Uterus (tissue), 4 donors: ENCODE results near the gene DCANP1. TPM values are rescaled to one million over a fixed set of nuclear protein-coding genes. Genes with fewer than 3 reads are reported as not detected.

Source experiments
- DNase-seq, 2 donors: peaks; one replicate each; pipeline ENCODE4 v3.0.0-alpha.2; 2019 to 2020
- H3K27ac ChIP-seq, 2 donors: fragments of 200-600 bp; sonication (generic); 1 replicate in 1 of 2; 2 replicates in 1 of 2; pipeline ENCODE4 v1.5.1; 2016 to 2018
- H3K27me3 ChIP-seq, 2 donors: fragments of 200-600 bp; sonication (generic); one replicate each; pipeline ENCODE4 v1.5.1; 2018 to 2019; ENCODE audit warnings: control low read depth in 1 of 2
- H3K36me3 ChIP-seq, 2 donors: fragments of 200-600 bp; sonication (generic); one replicate each; pipeline ENCODE4 v1.5.1; 2019; ENCODE audit warnings: control low read depth in 1 of 2
- H3K4me1 ChIP-seq, 2 donors: fragments of 200-600 bp; sonication (generic); one replicate each; pipeline ENCODE4 v1.5.1; 2018 to 2019; ENCODE audit warnings: control low read depth in 1 of 2
- H3K4me3 ChIP-seq, 2 donors: fragments of 200-600 bp; sonication (generic); 1 replicate in 1 of 2; 2 replicates in 1 of 2; pipeline ENCODE4 v1.5.1; 2018 to 2019; ENCODE audit warnings: mild to moderate bottlenecking in 1 of 2
- H3K9me3 ChIP-seq, 2 donors: fragments of 200-600 bp; sonication (generic); one replicate each; pipeline ENCODE4 v1.5.1; 2019; ENCODE audit warnings: control low read depth in 1 of 2
- CTCF ChIP-seq, 4 experiments: fragments of 200-600 bp in 2 of 4; fragments of 450-650 bp in 2 of 4; sonication (generic) in 2 of 4; IDR thresholded peaks; one replicate each; pipeline ENCODE4 v1.5.1; 2016 to 2019; ENCODE audit warnings: antibody characterized with exemption in 4 of 4, mild to moderate bottlenecking in 2 of 4, moderate library complexity in 1 of 4
- POLR2A ChIP-seq, 2 donors: fragments of 450-650 bp; IDR thresholded peaks; one replicate each; pipeline ENCODE4 v1.6.1; 2016; ENCODE audit warnings: antibody characterized with exemption in 2 of 2, mild to moderate bottlenecking in 1 of 2, moderate library complexity in 1 of 2
- intact Hi-C: fragments of 100-400 bp; cut with DNase I; formaldehyde crosslinking; loops from one replicate; pipeline ENCODE4 v1.15.1; 2023; ENCODE audit warnings: low total_unique reads
- total RNA-seq, 4 donors: library from RNA; depleted of rRNA in 3 of 4; stranded (reverse); fragments of >200 nt in 3 of 4; gene quantifications; one replicate each; pipeline versions ENCODE4 v1.1.0 to v1.2.4, GENCODE V29; 2014 to 2023
- donor health status: DM: yes; HTN: yes; CAD: no.

The DCANP1 gene
- total RNA-seq, 4 donors from 2014 or later: not detected

DNA sequence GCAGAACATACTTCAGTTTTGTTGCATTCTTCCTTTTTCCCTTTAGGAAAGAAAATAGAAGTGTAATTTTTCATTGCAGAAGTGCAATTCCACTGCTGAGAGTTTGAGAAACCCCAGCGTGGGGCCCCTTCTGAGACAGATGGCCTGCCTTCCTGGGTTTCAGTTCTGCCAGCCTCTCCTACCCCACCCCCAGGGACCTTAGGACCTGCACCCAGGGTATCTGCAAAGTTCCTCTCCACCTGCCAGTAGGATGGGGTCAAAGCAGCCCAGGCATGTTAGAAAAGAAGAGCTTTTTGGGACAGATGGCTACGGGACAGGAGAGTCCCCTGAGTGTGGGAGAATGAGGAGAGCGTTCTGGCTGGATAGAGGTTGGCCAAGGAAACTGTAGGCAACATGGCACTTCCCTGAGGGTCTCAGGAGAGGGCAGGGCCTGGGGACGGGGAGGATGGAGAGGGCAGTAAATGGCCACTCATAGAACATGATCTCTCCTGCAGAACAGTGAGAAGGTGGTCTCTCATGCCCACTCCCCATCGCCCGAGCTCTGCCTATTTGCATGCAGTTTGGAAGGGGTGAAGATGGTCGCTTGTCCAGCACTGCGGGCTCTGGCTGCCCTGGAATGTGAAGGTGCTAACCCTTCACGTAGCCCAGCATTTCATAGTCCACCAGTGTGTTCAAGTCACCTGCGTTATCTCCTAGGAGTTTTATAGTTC, 5.3 kb upstream of the DCANP1 start, which contains the start of gene TIFAB:
Gene TIFAB, minus strand, starts transcription at position 31 of the 710 bp plus-strand sequence. CDS start 2,412 bp downstream, outside the sequence.
- H3K9me3 ChIP-seq: no peaks in the 10 kb centered on the region
- no peaks in the 10 kb centered on the region for H3K36me3 ChIP-seq
- H3K27me3 ChIP-seq: no peaks in the 10 kb centered on the region
- no peaks in the 10 kb centered on the region for H3K4me1 ChIP-seq
- no peak within 1 kb of the TSS for H3K4me3 ChIP-seq
- DNase-seq: no peak
- no peak within 1 kb of the TSS for H3K27ac ChIP-seq
- no peak for TF ChIP-seq CTCF (IDR thresholded peaks at IDR 0.05)
- TF ChIP-seq POLR2A (IDR thresholded peaks at IDR 0.05): no peak
- intact Hi-C loops: no loop called here

GRCh38 chr5:135451581-135452320, 4.6 kb upstream of the DCANP1 start:
- no peaks in the 10 kb centered on the region for H3K36me3 ChIP-seq
- DNase-seq: no peak
- H3K27ac ChIP-seq: no peak overlapping the region
- H3K27me3 ChIP-seq: no peaks in the 10 kb centered on the region
- intact Hi-C loops: no loop called here
- TF ChIP-seq POLR2A (IDR thresholded peaks at IDR 0.05) (no peak), CTCF (IDR thresholded peaks at IDR 0.05) (no peak)
- H3K4me1 ChIP-seq: no peaks in the 10 kb centered on the region
- no peaks in the 10 kb centered on the region for H3K9me3 ChIP-seq
- H3K4me3 ChIP-seq: no peak overlapping the region

- DNase-seq: no peak
- Histone ChIP-seq H3K4me1 (no peaks in the 10 kb centered on the region), H3K27me3 (no peaks in the 10 kb centered on the region), H3K9me3 (no peaks in the 10 kb centered on the region), H3K36me3 (no peaks in the 10 kb centered on the region), H3K4me3 (no peak overlapping the region), H3K27ac (no peak overlapping the region)
- intact Hi-C loops: no loop called here
- TF ChIP-seq POLR2A (IDR thresholded peaks at IDR 0.05): no peak
- no peak for TF ChIP-seq CTCF (IDR thresholded peaks at IDR 0.05)
Observed at GRCh38 chr5:135450952-135451351, 3.8 kb upstream of the DCANP1 start.

GRCh38 chr5:135450336-135450735, 3.2 kb upstream of the DCANP1 start:
- DNase-seq: no peak
- H3K27ac ChIP-seq: no peak overlapping the region
- TF ChIP-seq POLR2A (IDR thresholded peaks at IDR 0.05) (no peak), CTCF (IDR thresholded peaks at IDR 0.05) (no peak)

DNA sequence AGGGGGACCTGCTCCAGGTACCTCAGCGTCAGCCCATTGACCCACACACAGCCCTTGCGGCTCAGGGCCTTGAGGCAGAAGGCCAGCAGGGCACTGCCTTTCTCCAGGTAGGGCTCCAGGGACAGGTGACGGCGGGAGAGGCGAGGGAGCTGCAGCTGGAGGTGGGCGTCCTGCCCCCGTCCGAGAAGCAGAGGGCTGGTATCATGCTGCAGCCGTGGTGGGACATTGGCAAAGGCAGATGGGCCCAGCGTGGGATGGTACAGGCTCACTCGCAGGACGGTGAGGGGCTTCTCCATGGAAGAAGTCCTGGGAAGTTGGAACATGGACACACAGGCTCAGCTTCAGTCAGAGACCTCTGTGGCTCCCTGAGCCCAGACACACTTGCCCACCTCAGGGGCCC, 2.5 kb upstream of the DCANP1 start:
- H3K9me3 ChIP-seq: no peaks in the 10 kb centered on the region
- H3K27ac ChIP-seq: no peak overlapping the region
- no peaks in the 10 kb centered on the region for H3K4me1 ChIP-seq
- H3K27me3 ChIP-seq: no peaks in the 10 kb centered on the region
- TF ChIP-seq POLR2A (IDR thresholded peaks at IDR 0.05): no peak
- TF ChIP-seq CTCF (IDR thresholded peaks at IDR 0.05): no peak
- no peak overlapping the region for H3K4me3 ChIP-seq
- H3K36me3 ChIP-seq: no peaks in the 10 kb centered on the region
- no peak for DNase-seq
- intact Hi-C loops: no loop called here

More at GRCh38 chr5:135450336-135450735, 3.2 kb upstream of the DCANP1 start:
- Histone ChIP-seq H3K4me3 (no peak overlapping the region), H3K9me3 (no peaks in the 10 kb centered on the region), H3K27me3 (no peaks in the 10 kb centered on the region), H3K36me3 (no peaks in the 10 kb centered on the region), H3K4me1 (no peaks in the 10 kb centered on the region)
- intact Hi-C loops: no loop called here
